Measurements from ENCODE around the gene COIL. TPM values are rescaled to one million over a fixed set of nuclear protein-coding genes. Genes with fewer than 3 reads are reported as not detected.

Gene COIL
- total and polyA plus RNA-seq, 9 of the 15 experiments (the other 6 are each of a cell fraction or from before 2014, with no cell fraction given): 23.9 to 41.3 (median 28.7) TPM

- POLR2A ChIA-PET: interaction anchor here (0.9 to 3.4 kb wide), 4 partner anchors 10 to 34 kb away, joined by 3 to 13 read pairs (median 4); no protein-coding TSS in a partner anchor
Measured at GRCh38 chr17:56894859-56895455, 65.9 kb downstream of the COIL start.

More at GRCh38 chr17:56894859-56895455, 65.9 kb downstream of the COIL start:
- no peak overlapping the region for H3K4me3 ChIP-seq
- WGBS (ENCODE audit: insufficient coverage, low coverage, missing lambda C conversion rate): 94% methylated on average over 19 of the region's 20 CpGs
- H3K27ac ChIP-seq (ENCODE audit: extremely low read depth, low read depth, low read length): no peak overlapping the region
- H3K4me2 ChIP-seq (ENCODE audit: insufficient read depth, low read length): no peak overlapping the region
- TF ChIP-seq NCOR1 (IDR thresholded peaks at IDR 0.05) (no peak), E2F4 (CRISPR knock-in tag; IDR thresholded peaks at IDR 0.05; ENCODE audit: low read depth) (no peak)
- H3K9me3 ChIP-seq (replicated peaks; ENCODE audit: control insufficient read depth, insufficient read depth, low read depth, low read length): no peaks in the 10 kb centered on the region
- no peaks in the 10 kb centered on the region for H3K79me2 ChIP-seq (ENCODE audit: control insufficient read depth, insufficient read depth, low read length)
- no peak for ATAC-seq
- no peak overlapping the region for H3K9ac ChIP-seq (ENCODE audit: insufficient read depth in 1 of 2, low read depth in 2 of 2, low read length in 2 of 2)
- no peak for DNase-seq (ENCODE audit: extremely low read depth in 1 of 4, low spot score in 3 of 4)
- H3K9me1 ChIP-seq (ENCODE audit: control insufficient read depth, insufficient read depth, low read length): peaks cover 5% of the 10 kb centered on the region
- H3K36me3 ChIP-seq (ENCODE audit: control insufficient read depth, insufficient read depth, low read length): peaks cover 92% of the 10 kb centered on the region
- no peaks in the 10 kb centered on the region for H3K27me3 ChIP-seq (ENCODE audit: control insufficient read depth in 2 of 2, insufficient read depth in 2 of 2, low read length in 2 of 2)
- in situ Hi-C loops (cut with MboI): no loop called here
- no TSS peak for BruUV-seq (replicated peaks)
- peaks cover 0 to 4% of the 10 kb centered on the region in 2 experiments; a peak in 1 of 5 replicates for H3K4me1 ChIP-seq (replicated peaks in 1 of 2; ENCODE audit: control insufficient read depth in 2 of 2, insufficient read depth in 2 of 2, low read length in 2 of 2)
- CTCF ChIA-PET (ENCODE audit: low intra/inter-chr PET ratio): no interaction called here
- H4K20me1 ChIP-seq (replicated peaks; ENCODE audit: control insufficient read depth, insufficient read depth, low read length): no peaks in the 10 kb centered on the region; the same call in 1 of the 2 replicates
- no peak for FAIRE-seq
- intact Hi-C loops (cut with micrococcal nuclease): loop anchor here (5.0 kb wide), 1 partner anchor 47 kb away; no protein-coding TSS in a partner anchor
- no peak overlapping the region for H2AFZ ChIP-seq (ENCODE audit: low read depth, low read length)
